ENCODE data around the gene MBLAC1.

MBLAC1 gene, protein sequence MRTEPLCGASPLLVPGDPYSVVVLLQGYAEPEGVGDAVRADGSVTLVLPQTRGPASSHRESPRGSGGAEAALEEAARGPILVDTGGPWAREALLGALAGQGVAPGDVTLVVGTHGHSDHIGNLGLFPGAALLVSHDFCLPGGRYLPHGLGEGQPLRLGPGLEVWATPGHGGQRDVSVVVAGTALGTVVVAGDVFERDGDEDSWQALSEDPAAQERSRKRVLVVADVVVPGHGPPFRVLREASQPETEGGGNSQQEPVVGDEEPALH

DNA sequence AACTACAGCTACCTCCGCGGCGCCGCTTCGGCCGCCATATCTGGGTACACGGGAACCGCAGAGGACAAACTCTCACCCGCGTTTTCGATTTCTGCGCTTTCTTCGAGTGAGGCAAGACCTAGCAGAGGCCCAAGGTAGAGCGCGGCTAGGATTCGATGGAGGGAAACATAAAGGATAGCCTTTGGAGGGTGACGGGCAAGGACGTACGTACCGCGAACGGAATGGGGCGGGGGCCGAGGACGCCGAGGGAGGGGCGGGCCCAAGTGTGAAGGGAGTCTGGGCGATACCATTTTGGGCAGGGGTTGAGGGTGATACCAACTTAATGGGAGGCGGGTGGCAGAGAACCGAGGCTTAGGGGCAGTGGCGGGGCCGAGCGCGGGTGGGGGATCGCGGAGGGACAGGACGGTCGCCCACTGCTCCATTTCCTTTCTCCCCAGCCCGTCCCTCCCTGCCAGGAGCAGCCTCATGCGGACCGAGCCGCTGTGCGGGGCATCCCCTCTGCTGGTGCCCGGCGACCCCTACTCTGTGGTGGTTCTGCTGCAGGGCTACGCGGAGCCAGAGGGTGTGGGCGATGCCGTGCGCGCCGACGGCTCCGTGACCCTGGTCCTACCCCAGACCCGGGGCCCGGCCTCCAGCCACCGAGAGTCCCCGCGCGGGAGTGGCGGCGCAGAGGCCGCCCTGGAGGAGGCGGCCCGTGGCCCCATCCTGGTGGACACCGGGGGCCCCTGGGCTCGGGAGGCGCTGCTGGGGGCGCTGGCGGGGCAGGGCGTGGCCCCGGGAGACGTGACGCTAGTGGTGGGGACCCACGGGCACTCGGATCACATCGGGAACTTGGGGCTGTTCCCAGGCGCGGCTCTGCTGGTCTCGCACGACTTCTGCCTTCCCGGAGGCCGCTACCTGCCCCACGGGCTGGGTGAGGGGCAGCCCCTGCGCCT lies at the start of gene MBLAC1:
Gene MBLAC1, plus strand, starts transcription at position 37 of the 935 bp plus-strand sequence. Its CDS starts 429 bp downstream, at position 466.
- DNase-seq = peak; percentile 92

DNA sequence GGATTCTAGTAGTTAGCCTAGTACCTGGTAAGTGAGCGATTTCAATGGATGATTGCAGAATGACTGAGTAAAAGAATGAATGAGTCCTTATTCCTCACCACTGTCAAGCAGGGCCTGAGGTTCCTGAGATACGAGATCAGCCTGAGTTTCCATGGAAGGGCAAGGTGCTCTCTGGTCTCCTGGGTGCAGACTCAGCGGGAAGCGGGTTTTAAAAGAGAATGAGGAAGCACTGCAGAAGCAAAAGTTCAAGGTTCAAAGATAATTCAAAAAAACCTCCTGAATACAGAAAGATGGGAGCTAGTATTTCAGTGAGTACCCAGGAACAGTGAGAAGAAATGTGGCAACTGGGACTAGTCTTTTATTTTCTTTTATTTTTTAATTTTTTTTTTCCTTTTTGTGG lies 49.6 kb upstream of the MBLAC1 start:
- no peak for DNase-seq

DNA sequence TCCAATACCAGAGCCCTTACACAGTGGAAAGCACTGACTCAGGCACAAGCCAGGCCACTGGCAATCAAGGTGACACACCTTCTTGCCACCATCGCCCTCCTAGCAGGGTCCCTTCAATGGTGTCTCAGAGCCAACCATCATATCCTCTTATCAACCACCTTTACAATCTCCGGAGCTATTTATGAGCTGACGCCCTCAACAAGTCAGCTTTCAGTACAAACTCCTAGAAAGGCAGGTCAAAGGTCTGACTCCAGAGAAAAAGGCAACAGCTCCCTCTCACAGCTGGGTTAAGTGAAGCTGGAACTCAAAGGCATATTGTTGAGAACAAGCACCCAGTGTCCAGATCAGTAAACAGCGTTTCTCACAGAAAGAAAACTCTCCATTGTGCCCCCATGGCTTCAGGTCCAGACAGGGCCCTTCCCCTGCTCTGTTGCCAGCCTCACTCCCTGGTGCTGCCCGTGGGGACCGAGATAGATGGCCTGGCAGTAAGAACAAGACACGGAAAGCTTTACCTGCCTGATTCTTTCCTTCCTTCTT lies 47.7 kb upstream of the MBLAC1 start:
- no peak for DNase-seq

GRCh38 chr7:100080907-100081534 lies 45.7 kb upstream of the MBLAC1 start:
- no peak for DNase-seq

- DNase-seq = peak; percentile 95
Observed at GRCh38 chr7:100081535-100082102, 45.1 kb upstream of the MBLAC1 start, which contains the start of gene ZNF3. Gene ZNF3, minus strand, starts transcription at chr7:100081723. Its CDS starts 4,366 bp downstream, at chr7:100077357.

DNA sequence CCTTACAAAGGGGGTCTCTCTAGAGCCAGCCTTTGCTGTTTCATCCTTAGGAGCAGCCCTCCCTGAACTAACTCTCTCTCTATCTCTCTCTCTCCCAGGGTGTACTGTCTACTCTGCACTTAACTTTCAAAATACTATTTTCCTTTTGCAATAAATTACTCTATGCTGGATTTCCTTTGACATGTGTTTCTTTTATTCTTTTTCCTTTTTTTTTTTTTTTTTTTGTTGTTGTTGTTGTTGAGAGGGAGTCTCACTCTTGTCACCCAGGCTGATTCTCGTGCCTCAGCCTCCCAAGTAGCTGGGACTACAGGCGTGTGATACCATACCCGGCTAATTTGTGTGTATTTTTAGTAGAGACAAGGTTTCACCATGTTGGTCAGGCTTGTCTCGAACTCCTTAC lies 43.8 kb upstream of the MBLAC1 start:
- no peak for DNase-seq

DNA sequence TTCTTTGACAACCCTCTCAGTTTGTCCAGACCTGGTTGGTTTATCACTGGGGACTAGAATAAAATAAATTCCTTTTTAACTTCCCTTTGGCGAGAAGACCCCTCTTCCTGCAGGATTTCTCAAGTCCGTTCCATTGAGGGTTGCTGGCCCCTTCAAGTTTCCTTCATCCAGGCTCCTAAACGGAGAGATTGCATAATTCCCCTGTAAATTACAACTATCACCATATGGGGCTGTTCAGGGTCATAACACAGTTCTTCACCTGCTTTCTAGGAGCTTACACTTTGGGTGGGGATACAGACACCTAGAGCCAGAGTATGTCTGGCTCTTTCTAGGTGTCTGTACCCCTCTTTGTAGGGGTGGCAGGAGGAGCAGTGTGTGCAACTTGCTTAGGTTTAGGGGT lies 41.3 kb upstream of the MBLAC1 start:
- DNase-seq = no peak

DNA sequence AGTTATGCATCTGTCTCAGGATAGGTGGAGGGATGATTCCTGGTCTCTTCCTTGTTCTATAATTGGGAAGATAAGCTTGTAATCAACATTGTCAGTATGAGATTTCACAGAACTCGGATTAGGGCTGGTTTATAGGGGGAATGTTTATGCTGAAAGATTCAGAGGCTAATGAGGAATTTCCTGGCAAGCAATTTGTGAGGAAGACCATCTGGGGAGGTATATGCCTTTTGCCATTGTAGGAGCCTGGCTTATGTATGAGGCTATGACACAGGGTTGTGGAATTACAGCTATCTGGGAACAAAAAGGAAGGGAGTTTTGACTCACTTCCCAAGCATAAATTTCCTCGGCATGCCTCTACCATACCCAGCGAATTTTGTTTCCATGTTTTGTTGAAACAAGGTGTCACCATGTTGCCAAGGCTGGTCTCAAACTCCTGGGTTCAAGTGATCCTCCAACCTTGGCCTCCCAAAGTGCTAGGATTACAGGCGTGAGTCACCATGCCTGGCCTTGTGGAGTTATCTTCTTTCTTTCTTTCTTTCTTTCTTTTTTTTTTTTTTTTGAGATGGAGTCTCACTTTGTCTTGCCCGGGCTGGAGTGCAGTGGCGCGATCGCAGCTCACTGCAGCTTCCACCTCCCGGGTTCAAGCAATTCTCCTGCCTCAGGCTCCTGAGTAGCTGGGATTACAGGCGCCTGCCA lies 39.6 kb upstream of the MBLAC1 start:
- DNase-seq = no peak

DNA sequence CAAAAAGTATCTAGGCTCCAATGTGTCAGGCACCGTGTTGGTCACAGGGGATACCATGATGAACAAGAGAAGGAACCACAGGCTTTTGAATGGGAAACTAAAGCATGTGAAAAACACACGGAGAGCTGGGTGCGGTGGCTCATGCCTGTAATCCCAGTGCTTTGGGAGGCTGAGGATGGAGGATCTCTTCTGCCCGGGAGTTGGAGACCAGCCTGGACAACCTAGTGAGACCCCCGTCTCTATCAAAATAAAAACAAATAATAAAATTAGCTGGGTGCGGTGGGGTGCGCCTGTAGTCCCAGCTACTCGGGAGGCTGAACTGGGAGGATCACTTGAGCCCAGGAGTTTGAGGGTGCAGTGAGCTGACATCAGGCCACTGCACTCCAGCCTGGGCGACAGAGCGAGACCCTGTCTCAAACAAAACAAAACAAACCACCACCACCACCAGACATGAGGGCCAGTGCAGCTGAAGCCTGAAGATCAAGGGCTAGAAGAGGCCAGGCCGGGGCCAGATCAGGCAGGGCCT lies 38.6 kb upstream of the MBLAC1 start:
- DNase-seq = no peak

DNA sequence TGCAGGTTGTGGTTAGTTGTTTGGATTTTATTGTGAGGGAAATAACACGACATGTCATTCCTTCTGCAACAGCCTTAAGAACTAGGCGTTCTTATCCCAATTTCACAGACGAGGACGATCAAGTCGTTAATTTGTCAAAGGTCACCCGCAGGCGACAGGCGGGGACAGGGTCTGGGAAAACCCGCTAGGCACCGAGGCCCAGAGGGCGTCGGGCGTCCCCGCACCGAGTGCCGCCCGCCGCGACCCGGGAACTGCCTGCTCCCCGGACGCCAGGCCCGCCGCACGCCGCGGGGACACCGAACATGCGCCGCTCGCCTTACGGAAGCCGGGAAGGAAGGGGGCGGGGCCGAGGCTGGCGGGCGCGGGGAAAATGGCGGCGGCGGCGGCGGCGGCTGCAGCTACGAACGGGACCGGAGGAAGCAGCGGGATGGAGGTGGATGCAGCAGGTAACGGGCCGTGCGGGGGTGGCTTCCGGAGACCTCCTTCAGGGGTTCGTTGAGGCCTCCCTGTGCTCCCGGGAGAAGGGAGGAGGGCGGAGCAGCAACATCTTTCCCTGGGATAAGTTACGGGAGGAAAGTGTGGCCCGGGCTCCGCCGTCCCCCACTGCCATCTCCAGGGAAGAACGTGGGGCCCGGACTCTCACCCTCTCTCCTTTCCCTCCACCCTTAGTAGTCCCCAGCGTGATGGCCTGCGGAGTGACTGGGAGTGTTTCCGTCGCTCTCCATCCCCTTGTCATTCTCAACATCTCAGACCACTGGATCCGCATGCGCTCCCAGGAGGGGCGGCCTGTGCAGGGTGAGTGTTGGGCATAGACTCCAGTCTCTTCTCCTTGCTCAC lies 37.9 kb upstream of the MBLAC1 start, which contains the start of gene COPS6:
Gene COPS6, plus strand, starts transcription at position 349 of the 837 bp plus-strand sequence. Its CDS starts 22 bp downstream, at position 371.
- DNase-seq = peak; percentile 84

DNA sequence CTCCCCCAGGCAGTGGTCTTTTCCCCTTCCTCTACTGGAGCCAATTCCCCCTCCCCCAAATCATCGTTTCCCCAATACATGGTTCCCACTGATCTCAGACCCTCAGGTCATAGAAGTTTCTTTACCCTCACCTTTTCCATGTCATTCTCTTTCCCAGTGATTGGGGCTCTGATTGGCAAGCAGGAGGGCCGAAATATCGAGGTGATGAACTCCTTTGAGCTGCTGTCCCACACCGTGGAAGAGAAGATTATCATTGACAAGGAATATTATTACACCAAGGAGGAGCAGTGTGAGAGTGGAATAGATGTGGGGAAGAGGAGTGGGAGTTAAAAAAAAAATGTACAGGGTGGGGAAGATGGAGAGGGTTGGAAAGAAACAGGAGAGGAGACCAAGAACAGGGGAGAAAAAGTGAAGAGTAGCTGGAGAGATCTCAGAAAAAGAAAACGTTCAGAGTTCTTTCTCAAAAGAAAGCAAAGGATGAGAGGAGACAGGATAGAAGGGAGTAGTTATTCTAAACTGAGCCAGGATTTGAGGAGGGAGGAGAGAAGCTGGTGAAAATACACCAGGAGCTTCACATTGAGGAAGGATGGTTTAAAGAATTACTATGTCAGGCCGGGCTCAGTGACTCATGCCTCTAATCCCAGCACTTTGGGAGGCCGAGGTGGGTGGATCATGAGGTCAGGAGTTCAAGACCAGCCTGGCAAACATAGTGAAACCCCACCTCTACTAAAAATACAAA lies 37.1 kb upstream of the MBLAC1 start:
- no peak for DNase-seq

DNA sequence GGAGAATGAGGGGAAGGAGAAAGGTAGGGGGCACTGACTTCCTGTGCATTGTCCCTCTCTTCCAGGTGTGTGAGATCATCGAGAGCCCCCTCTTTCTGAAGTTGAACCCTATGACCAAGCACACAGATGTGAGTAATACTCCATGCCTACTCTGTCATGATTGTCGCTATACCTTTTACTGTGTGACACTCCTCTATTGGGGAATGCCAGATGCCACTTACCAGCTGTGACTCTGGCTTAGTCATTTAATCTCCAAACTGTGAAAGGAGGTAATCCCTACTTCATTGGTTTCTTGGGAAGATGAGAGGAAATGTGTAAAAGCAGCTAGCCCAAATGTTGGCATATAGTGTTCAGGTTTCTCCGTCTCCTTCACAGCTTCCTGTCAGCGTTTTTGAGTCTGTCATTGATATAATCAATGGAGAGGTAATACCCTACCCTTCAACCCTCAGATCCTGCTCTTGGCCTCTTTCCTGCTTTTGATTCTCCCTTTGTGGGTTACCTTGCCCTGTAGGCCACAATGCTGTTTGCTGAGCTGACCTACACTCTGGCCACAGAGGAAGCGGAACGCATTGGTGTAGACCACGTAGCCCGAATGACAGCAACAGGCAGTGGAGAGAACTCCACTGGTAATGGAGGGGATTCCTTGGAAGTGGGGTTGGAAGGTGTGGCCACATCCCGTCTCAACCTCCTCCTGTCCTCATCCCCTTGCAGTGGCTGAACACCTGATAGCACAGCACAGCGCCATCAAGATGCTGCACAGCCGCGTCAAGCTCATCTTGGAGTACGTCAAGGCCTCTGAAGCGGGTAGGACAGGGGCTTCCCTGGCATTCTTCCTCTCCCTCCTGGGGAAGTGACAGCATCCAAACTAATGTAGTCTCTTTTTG lies 36.0 kb upstream of the MBLAC1 start:
- no peak for DNase-seq

DNA sequence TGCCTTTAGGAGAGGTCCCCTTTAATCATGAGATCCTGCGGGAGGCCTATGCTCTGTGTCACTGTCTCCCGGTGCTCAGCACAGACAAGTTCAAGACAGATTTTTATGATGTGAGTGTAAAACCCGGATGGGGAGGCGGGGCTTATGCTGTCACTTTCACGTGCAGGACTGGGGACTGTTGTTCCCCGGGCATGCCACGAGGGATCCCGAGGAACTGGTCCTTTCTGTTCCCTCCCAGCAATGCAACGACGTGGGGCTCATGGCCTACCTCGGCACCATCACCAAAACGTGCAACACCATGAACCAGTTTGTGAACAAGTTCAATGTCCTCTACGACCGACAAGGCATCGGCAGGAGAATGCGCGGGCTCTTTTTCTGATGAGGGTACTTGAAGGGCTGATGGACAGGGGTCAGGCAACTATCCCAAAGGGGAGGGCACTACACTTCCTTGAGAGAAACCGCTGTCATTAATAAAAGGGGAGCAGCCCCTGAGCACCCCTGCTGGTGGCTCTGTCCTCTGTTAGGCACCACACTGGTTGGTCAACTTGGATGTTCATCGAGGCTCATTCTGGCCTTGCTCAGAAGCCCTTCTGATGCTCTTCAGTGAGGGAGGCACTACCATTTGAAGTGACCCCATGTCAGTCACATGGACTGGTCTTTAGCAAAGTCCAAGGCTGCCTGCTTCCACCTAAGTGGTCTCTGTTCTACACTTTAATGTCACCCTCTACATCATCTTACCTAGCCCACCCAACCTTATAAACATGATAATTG lies 35.2 kb upstream of the MBLAC1 start:
- DNase-seq = no peak

DNA sequence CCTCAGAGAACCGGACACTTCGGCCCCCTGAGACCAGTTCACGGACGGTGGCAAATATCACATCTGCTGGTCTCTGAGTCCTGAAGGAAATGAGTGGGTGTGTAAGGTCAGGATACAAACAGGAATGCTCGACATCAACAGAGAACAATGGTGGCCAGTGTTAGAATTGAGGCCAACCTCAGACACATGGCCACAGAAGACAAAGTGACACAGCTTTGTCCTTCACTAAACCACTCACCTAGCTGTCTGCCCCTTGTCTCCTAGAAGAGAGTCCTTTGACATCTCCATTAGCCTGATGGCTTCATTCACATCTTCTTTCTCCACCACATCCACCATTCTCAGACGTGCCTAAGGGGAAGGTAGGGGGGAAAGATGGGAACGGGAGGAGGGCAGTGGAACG lies 33.7 kb upstream of the MBLAC1 start:
- DNase-seq = no peak

- no peak for DNase-seq
Observed at GRCh38 chr7:100093498-100093897, 33.3 kb upstream of the MBLAC1 start.

DNA sequence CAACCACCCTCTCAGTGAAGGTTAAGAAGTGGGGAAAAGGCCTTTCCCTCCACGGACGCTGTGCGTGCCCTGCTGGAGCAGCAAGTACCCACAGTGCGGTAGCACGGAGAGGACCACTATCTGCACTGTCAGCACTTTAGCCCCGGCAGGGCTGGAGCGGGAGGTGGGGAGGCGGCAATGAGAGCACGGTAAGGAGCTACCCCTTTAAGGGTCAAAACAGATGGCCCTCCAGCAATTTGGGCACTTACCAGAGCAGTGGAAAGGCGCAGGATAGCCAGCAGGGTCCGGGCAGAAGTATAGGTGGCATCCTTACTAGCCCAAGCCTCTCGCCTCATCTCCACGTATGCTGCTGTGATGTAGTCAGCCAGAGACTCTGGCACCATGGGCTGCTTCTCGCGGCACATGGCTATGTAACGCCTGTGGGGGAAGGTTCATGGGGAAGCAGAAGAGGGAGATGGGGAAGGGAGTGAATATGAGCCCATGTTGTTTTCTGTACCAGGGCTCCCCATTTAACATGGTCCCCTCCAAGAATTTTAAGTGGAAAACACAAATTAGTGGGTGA lies 32.8 kb upstream of the MBLAC1 start:
- no peak for DNase-seq

- no peak for DNase-seq
Observed at GRCh38 chr7:100095289-100095688, 31.5 kb upstream of the MBLAC1 start.

DNA sequence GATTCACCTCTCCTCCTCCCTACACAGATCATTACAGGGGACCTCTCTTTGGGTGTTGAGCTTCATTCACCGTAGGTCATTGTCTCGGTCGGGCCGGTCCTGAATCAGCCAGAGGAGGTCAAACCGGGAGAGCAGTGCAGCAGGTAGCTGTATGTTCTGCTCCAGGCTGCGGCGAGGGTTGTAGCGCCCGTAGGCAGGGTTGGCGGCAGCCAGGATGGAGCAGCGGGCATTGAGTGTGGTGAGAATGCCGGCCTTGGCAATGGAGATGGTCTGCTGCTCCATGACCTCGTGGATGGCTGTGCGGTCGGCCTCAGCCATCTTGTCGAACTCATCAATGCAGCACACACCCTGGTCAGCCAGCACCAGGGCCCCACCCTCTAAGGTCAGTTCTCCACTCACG lies 31.1 kb upstream of the MBLAC1 start:
- no peak for DNase-seq
